GM19395 (cell line): Measurements from ENCODE around the gene C1orf74.

Experiments used
- ATAC-seq: cut with Tn5 transposase; IDR thresholded peaks from one replicate; pipeline ENCODE4 v1.9.1; 2021; ENCODE audit warnings: mild to moderate bottlenecking, moderate library complexity; ENCODE audit not compliant: unreplicated experiment

C1orf74 gene

DNA sequence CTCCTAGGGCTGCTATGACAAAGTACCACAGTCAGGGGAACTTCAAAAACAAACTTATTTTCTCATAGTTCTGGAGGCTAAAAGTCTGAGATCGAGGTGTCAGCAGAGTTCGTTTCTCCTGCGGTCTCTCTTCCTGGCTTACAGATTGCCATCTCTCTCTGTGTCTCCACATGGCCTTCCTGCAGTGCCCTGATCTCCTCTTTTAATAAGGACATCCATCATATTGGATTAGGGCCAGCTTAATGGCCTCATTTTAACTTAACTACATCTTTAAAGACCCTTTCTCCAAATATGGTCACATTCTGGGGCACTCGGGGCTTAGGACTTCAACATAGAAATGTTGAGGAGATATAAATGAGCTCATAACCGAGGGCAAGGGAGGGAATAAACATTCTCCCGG is 12.2 kb downstream of the C1orf74 start:
- no peak for ATAC-seq

DNA sequence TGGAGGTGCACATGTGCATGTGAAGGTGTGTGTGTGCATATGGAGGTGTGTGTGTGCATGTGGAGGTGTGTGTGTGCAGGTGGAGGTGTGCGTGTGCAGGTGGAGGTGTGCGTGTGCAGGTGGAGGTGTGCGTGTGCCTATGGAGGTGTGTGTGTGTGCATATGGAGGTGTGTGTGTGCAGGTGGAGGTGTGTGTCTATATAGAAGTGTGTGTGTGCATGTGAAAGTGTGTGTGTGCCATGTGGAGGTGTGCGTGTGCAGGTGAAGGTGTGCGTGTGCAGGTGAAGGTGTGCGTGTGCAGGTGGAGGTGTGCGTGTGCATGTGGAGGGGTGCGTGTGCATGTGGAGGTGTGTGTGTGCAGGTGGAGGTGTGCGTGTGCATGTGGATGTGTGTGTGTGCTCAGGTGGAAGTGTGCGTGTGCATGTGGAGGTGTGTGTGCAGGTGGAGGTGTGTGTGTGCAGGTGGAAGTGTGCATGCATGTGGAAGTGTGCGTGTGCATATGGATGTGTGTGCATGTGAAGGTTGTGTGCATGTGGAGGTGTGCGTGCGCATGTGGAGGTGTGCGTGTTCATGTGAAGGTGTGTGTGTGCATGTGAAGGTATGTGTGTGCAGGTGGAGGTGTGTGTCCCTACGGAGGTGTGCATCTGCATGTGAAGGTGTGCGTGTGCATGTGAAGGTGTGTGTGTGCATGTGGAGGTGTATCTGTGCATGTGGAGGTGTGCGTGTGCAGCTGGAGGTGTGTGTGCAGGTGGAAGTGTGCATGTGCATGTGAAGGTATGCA is 13.5 kb downstream of the C1orf74 start:
- ATAC-seq = no peak

DNA sequence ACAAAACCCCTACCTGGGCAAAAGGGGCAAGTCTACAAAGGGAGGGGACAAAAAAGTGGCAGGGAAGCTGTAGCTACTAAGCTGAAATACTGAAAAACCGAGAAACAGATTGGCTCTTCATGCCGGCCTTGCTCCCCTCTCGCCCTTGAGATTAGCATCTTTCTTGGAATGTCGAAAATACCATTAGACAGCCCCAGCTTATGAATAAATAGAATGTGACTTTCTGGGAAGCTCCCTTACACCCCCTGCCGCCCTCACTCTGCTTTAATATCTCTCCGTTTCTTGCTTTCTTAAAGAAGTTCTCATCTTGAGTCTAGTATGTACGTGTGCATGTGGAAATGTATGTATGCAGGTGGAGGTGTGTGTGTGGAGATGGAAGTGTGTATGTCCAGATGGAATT is 14.4 kb downstream of the C1orf74 start:
- ATAC-seq = no peak

DNA sequence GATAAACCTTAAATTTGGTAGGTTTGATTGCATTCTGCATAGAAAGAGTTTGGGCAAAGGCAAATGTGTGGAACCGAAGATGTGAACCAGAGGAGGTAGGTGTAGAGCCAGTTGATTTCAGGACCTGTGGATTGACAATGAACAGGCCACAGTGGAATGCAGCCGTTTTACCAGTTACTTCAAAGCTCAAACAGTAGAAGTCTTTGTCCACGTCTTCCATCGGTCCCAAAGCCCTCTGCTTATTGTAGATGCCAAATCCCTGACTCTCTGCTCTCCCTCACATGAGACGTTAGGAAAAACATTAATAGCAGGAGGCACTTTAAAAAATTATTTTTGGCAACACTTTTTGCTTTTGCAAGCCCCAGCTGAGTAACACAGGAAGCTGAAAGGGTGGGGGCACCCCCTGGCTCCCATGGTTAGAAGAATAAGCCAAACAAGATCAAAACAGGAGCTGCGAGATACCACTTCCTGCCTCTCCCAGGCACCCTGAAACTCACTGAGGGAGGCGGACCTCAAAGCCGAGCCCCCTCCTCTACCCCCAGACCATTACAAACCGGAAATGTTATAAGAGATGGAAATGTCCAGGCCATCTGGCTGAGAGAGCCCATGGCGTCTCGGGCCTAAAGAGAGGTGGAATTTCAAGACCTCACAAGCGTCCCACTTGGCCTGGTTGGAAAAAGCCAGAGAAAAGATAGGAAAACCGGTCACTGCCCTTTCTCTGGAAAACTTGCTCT is 15.0 kb downstream of the C1orf74 start:
- peak; percentile 85 for ATAC-seq

DNA sequence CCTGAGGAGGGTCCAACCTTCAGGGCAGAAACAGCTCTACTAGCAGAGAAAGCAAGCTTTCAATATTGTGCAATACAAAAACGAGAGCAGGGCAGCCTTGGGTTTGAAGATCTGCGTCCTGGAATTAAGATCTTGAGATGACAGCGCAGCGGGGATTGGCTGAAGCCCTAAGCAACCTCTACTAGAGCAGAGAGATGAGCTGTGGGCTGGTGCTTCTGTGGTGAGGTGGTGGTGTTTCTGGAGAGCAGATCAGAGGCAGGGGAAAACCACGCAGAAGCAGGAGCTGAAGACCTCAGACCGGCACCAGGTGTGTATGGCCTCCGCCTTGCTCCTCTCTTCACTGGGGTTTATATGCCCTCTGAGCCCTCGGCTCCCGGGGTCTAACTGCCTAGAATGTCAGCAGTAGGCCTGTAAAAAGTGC is 16.0 kb downstream of the C1orf74 start:
- ATAC-seq = peak; percentile 87

DNA sequence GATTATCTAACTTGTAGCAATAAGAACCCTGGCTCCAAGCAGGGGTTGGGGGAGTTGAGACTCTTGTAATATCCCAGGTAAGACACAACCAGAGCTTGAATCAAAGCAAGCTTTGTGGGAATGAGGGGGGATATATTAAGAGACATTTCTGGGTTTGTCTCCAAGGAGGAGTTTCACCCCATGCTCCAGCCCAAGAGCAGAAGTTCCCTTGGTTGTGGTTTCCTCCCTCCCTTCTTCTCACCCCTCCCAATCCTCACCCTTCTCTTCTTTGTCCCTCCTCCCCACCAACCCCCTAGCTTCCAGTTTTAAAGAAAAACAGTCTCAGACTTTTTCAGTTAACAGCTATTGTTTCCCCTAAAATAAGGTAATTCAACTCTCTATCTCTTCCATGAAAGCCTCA is 16.7 kb downstream of the C1orf74 start:
- no peak for ATAC-seq

DNA sequence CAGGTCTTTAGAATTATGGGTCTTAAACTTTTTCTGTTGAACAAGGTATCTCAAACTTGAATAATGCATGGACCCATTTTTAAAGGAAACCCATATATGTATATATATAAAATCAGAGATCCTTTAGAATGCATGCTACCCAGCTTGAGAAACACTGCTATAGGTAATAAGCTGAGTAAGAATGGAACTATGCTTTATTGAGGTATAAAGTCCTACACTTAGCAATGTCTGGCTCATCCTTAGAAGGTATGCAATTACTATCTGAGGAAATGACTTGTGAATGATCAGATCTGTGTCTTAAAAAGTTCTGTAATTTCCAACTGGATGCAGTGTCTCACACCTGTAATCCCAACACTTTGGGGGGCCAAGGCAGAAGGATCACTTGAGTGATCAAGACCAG is 17.3 kb downstream of the C1orf74 start:
- no peak for ATAC-seq

DNA sequence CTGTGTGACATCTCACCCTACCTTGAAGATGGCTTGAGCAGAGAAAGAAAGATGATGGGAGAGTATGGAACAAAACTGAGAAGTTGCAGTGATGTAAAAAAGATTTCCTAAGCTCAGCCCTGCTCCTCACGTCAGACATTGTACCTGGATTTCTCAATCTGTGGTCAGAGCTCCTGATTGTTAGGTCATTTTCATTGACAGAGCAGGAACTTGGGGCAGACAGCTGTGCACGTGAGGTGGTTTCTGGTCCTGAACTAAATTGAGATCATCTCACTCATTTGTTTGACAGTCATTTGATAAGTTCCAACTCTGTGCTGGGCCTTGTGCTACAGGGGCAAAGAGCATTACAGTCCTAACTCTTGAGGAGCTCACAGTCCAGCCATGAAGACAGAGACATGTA is 18.3 kb downstream of the C1orf74 start:
- ATAC-seq = no peak

DNA sequence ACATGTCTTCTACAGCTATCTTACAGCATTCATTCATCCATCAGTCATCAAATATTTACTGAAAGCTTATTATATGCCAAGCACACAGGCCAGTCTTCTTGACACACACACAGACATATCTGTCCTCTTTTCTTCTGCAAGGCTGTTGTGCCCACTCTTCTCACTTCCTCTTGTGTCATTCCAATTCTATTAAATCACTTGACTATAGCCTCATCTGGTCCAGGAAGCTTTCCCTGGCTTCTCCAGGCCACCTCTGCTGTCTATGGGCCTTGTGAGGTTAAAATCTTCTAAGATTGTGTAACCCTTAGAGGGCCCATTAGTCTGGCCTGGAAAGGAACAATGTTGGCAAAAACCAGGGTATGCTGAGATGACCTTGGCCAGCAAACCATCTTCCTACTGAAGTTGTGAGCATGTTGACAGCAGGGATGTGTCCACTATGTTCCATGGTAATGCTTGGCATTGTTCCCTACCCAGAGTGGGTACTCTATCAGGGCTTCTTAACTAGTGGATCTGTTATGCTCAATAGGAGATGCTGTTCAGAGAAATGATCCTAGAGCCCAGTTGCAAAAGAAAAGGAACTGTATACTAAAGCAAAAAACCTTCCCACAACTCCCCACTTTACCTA is 23.2 kb downstream of the C1orf74 start:
- no peak for ATAC-seq

DNA sequence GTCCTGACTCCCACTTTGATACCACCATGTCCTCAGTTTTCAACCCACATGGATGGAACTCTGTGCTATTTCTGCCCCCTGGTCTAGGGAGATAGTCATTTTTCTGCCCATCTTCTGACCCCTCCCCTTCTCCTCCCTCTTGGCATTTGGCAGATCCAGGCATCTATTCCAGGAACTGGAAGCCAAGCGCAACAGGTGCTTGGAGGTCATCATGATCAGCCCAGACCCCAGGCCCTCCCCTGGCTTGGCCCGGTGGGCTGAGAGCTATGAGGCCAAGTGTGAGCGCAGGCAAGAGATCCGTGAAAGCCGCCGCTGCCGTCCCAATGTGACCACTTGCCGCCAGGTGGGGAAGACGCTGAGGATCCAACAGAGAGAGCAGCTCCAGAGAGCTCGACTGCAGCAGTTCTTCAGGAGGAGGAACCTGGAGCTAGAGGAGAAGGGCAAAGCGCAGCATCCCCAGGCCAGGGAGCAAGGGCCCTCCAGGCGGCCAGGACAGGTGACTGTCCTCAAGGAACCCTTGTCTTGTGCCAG is 24.5 kb downstream of the C1orf74 start:
- no peak for ATAC-seq

DNA sequence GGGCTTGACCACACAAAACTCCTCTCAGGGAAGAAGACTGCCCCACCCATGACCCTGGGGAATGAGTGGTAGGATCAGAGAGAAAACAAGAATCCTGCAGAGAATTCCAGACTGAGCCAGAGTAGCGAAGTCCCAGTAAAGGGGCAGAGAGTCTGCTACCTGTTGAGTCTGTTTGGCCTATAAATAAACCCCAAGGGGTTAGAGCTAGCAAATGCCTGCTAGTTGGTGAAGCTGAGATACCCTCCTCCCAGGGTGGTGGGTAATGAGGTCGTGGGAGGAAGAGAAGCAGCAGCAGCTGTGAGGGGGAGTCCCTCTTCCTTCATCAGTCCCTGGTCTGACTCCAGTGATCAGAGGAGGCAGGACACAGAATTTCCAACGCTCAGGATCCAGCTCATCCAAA is 26.0 kb downstream of the C1orf74 start:
- ATAC-seq = no peak

DNA sequence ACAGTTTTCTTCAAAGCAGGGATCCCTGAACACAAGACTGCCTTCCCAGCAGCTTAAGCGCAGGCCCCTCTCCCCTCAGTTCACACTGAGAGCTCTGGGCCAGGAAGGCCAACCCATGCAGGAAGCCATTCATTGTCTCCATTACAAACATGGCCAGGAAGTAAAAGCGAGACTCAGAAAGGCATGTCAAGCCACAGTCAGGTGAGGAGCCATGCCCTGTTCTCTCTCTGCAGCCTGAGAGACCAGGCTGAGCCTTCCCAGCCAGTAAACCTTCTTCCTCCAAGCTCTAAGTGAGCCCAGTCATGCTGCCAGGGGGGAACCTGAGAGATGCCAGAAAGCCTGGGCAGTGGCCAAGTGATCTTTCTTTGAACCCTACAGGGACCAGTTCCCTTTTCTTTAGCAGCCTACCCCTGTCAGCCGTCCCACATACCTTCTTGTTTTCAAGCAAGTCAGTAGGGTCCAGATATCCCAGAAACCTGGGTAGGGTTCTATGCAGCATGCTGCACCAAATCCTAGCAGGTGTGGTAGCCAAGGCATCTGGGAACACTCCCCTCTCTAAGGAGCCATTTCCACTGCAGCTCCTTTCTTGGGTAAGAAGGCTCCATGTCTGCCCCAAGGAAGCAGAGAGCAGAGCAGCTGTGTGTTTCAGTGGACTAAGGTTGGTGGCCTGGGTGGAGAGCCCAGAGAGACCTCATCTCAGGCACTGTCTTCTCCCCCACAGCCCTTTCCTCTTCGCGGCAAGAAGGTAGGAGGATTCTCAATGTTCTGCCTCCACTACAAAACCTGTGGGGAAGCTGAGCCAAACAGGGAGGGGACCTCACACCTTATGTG is 27.5 kb downstream of the C1orf74 start:
- peak; percentile 31 for ATAC-seq

DNA sequence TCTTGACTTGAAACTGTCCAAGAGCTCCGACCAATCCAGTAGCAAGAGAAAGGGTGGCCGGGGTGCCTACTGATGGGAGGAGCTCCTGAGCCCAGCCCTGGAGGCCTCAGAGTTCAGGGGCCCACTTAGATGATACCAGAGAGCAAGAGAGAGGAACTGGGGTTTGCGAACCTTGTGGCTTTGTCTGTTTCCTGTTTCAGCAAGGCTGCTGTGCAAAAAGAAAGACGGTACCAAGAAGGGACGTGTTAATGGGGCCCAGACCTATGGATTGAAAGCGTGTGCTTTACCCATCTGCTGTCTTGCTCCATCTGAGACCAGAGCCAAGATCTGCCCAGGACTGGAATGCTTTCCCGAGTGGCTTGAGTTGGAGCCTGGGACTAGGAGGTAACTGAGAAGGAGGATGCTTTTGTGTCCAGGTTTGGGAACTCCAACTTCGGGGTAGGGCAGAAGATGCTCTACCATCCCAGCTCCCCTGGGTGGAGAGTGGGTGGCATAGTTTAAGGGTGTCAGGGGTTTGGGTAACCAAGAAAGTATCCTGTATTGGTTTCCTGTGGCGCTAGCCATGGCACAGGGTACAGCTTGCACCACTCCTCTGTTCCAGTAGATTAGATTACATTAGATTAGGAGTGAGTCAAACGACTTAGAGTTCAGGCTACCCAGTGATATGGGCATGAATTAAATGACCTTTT is 28.3 kb downstream of the C1orf74 start, which contains the start of gene TRAF3IP3:
TRAF3IP3 (plus strand) TSS at position 128 of the 689 bp plus-strand sequence. CDS start 3,987 bp downstream, outside the sequence.
- ATAC-seq = peak; percentile 77

DNA sequence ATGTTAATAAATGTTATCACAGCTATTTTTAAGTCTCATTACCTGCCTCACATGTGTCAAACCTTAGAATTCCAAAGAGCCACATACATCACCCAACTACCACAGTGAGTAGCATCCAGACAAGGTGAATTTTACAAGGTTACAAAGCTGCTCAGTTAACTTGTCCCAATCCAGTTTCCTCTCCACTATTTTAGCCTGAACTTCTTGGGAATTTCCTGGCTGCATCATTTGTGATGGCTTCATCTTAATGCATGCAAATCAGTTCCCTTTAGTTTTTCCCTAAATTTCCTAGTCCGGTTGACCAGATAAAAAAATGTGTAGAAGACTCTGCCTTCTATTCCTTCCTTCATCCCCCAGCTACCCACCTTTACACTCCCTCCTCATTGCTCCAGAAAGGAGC is 29.1 kb downstream of the C1orf74 start:
- ATAC-seq = no peak

DNA sequence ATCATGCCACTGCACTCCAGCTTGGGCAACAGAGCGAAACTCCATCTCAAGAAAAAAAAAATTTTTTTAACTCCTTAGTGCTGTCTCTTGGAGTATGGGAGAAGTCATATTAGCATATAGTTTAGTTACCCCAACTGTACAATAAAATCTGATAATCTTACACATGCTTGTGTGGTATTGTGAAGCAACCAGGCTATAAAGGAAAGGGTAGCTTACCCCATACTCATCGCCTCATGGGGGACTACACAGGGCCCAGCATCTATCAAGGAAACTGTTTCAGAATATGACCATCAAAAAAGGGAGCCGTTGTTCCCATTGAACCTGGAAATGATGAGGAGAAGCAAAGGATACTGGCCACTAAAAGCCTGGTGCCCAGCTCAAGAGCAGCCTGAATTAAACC is 31.5 kb downstream of the C1orf74 start:
- ATAC-seq = no peak

DNA sequence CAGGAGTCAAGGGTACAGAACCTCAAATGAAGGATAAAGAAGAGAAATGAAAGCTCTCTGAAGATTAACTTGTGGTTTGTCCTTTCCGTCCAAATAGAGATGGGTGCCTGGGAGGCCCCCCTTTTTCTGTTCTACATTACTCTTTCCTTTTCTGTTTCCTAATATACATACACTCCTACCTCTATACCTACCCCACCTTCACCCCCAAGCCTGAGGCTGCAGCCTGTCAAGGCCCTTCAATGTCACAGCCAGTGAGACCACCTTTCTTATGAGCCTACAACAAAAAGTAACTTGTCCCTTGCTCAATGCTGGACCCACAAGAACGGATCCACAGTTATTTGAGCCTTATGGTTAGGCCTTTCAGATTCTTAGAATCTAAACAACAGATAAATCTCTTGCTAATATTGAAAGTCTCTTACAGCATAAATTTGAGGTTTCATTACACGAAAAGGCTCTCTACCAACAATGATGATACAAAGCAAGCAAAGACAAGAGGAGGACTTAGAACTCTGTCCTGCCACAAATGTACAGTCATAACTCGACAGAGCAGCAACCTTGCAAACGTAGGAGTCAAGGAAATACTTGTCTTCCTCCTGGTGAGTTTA is 32.6 kb downstream of the C1orf74 start:
- ATAC-seq = peak; percentile 59

DNA sequence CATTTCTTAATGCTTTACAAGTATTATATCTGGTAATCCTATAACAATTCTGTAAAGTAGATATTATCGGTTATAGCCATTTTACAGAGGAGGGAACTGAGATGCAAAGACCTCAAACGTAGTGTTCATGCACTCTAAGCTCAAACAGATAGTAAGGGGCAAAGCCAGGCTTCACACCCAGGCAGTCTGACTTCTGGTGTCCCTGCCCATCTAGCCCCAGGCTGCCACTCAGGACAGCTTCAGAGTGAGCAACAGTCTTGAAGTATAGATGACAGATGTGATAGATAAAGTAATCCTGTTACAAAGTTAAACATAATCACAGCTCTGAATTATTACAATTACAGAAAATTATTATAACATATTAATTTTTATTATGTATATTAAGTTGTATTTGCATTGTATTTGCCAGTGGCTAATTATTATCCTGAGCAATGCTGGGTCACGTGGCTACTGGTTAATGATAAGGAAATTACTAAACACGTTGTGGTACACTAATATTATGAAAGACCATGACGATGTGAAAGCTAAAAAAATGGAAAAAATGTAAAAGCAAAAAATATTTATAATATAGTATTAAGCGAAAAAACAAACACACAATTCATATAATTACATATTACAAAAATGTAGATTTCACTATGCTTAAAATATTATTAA is 34.6 kb downstream of the C1orf74 start:
- no peak for ATAC-seq

DNA sequence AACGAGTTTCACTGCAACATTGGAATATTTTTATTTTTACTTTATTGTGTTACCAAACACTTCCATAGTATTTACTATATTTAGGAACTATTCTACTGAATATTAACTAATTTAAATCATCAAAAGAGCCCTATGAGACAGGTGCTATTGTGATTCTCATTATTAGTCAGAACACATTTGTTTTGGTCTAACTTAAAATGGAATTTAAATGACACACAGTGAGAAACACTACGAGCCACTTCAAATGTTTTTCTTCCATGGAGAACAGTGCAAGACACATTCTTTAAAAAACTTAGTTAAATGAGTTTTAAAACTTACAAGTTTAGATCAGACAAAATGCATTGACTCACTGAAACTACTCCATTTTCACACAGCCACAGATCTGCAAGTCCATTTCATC is 35.2 kb downstream of the C1orf74 start:
- ATAC-seq = no peak

DNA sequence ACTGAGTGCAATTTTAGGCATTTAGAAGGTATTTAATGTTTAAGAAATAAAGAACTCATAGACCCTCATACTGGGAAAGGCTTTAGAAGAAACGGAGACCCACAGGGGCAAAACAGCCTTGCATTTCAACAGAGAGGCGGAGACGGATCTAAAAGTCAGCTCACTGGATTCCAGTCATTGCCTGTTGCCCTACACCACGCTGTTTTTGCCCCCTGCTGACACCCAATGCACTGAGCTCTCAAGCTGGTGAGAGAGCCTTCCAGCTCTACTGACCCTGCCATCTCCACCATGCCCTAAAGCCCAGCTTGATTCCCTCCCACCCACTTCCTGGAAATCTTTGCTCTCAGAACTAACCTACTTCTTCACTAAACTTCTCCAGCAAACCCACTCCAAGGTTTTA is 35.7 kb downstream of the C1orf74 start:
- ATAC-seq = no peak
